GM12801 (cell line): ENCODE measurements around the gene ALK.

Experiments
- TF ChIP-seq, protein P1 (sequence below): IDR thresholded peaks from one replicate; pipeline ENCODE4 v1.5.1; 2011; ENCODE audit warnings: control low read depth; ENCODE audit not compliant: insufficient read length; ENCODE audit errors: extremely low read depth

ALK gene

GRCh38 chr2:29448096-29448688 lies 473.2 kb downstream of the ALK start:
- TF ChIP-seq, protein P1, sequence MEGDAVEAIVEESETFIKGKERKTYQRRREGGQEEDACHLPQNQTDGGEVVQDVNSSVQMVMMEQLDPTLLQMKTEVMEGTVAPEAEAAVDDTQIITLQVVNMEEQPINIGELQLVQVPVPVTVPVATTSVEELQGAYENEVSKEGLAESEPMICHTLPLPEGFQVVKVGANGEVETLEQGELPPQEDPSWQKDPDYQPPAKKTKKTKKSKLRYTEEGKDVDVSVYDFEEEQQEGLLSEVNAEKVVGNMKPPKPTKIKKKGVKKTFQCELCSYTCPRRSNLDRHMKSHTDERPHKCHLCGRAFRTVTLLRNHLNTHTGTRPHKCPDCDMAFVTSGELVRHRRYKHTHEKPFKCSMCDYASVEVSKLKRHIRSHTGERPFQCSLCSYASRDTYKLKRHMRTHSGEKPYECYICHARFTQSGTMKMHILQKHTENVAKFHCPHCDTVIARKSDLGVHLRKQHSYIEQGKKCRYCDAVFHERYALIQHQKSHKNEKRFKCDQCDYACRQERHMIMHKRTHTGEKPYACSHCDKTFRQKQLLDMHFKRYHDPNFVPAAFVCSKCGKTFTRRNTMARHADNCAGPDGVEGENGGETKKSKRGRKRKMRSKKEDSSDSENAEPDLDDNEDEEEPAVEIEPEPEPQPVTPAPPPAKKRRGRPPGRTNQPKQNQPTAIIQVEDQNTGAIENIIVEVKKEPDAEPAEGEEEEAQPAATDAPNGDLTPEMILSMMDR = no peak

GRCh38 chr2:29447513-29447912 lies 473.9 kb downstream of the ALK start:
- TF ChIP-seq, protein P1 = no peak

GRCh38 chr2:29446847-29447246 lies 474.5 kb downstream of the ALK start:
- TF ChIP-seq, protein P1 = no peak

GRCh38 chr2:29444150-29444549 lies 477.2 kb downstream of the ALK start:
- TF ChIP-seq, protein P1 = no peak

- TF ChIP-seq, protein P1 = no peak
Observed at GRCh38 chr2:29443627-29444026, 477.8 kb downstream of the ALK start.

- TF ChIP-seq, protein P1 = no peak
Observed at GRCh38 chr2:29443151-29443550, 478.2 kb downstream of the ALK start.

DNA sequence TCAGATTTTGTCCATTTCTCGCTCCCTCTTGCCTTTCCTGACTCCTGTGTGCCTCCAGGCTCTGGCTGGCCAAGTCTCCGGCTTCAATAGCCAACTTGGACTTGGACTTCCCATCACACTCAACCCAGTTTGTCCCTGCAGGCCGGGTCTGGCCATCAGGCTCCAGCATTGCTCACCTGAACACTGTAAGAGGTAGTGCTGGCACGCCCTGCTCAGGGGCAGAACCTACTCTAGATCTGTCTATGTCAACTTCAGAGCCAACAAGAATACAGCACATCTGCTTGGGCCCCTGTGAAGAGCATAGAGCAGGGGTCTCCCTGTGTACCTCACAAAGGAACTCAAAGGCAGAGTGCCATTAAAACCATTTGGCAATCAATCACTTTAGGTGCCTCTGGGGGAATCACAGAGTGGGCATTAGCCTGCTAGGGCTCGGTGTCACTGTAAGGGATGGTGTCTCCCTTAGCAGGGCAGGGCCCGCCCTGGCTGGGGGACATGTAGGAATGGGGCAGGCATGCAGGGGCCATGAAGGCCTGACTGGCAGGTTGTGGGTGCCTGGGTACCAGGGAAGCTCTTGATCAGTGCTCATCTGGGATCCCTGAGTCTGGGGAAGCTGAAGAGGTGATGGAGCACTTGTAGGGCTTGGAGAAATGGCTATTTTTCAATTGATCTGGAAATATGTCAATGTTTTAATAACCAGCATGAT lies 480.3 kb downstream of the ALK start:
- TF ChIP-seq, protein P1 = no peak
